ENCODE data around the gene RUNX3.

Gene RUNX3

GRCh38 chr1:24886241-24886640 is 43.8 kb downstream of the RUNX3 start:
- ChIA-PET POLR2A (no interaction called here), CTCF (interaction anchor here (1.4 to 1.7 kb wide), 3 partner anchors 12 to 38 kb away, joined by 3 to 4 read pairs (median 4); no protein-coding TSS in a partner anchor)
- no peaks in the 10 kb centered on the region for H3K4me1 ChIP-seq (ENCODE audit: control insufficient read depth, insufficient read depth, low read length)
- H3K36me3 ChIP-seq (ENCODE audit: control insufficient read depth in 2 of 2, insufficient read depth in 1 of 2, low read length in 2 of 2), result no peaks in the 10 kb centered on the region
- TF ChIP-seq, protein P1, sequence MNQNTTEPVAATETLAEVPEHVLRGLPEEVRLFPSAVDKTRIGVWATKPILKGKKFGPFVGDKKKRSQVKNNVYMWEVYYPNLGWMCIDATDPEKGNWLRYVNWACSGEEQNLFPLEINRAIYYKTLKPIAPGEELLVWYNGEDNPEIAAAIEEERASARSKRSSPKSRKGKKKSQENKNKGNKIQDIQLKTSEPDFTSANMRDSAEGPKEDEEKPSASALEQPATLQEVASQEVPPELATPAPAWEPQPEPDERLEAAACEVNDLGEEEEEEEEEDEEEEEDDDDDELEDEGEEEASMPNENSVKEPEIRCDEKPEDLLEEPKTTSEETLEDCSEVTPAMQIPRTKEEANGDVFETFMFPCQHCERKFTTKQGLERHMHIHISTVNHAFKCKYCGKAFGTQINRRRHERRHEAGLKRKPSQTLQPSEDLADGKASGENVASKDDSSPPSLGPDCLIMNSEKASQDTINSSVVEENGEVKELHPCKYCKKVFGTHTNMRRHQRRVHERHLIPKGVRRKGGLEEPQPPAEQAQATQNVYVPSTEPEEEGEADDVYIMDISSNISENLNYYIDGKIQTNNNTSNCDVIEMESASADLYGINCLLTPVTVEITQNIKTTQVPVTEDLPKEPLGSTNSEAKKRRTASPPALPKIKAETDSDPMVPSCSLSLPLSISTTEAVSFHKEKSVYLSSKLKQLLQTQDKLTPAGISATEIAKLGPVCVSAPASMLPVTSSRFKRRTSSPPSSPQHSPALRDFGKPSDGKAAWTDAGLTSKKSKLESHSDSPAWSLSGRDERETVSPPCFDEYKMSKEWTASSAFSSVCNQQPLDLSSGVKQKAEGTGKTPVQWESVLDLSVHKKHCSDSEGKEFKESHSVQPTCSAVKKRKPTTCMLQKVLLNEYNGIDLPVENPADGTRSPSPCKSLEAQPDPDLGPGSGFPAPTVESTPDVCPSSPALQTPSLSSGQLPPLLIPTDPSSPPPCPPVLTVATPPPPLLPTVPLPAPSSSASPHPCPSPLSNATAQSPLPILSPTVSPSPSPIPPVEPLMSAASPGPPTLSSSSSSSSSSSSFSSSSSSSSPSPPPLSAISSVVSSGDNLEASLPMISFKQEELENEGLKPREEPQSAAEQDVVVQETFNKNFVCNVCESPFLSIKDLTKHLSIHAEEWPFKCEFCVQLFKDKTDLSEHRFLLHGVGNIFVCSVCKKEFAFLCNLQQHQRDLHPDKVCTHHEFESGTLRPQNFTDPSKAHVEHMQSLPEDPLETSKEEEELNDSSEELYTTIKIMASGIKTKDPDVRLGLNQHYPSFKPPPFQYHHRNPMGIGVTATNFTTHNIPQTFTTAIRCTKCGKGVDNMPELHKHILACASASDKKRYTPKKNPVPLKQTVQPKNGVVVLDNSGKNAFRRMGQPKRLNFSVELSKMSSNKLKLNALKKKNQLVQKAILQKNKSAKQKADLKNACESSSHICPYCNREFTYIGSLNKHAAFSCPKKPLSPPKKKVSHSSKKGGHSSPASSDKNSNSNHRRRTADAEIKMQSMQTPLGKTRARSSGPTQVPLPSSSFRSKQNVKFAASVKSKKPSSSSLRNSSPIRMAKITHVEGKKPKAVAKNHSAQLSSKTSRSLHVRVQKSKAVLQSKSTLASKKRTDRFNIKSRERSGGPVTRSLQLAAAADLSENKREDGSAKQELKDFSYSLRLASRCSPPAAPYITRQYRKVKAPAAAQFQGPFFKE (tag by site-specific recombination; IDR thresholded peaks at IDR 0.05; ENCODE audit: borderline replicate concordance), result no peak
- TF ChIP-seq ZNF48 (tag by site-specific recombination; IDR thresholded peaks at IDR 0.05) (no peak), GLI4 (tag by site-specific recombination; IDR thresholded peaks at IDR 0.05) (no peak), ZNF610 (tag by site-specific recombination; IDR thresholded peaks at IDR 0.05; ENCODE audit: borderline replicate concordance) (no peak), ZNF266 (tag by site-specific recombination; IDR thresholded peaks at IDR 0.05; ENCODE audit: low read depth) (no peak), ZFP41 (tag by site-specific recombination; IDR thresholded peaks at IDR 0.05; ENCODE audit: borderline replicate concordance) (no peak), ZNF133 (tag by site-specific recombination; IDR thresholded peaks at IDR 0.05) (no peak), ZNF660 (tag by site-specific recombination; IDR thresholded peaks at IDR 0.05) (no peak), ZNF292 (tag by site-specific recombination; IDR thresholded peaks at IDR 0.05; ENCODE audit: borderline replicate concordance, low read depth) (no peak), ZNF138 (tag by site-specific recombination; IDR thresholded peaks at IDR 0.05; ENCODE audit: borderline replicate concordance) (no peak), ZFHX2 (tag by site-specific recombination; conservative IDR thresholded peaks at IDR 0.05) (no peak), ZNF624 (tag by site-specific recombination; IDR thresholded peaks at IDR 0.05) (no peak), ZNF830 (tag by site-specific recombination; IDR thresholded peaks at IDR 0.05; ENCODE audit: low read depth) (no peak), OSR2 (tag by site-specific recombination; IDR thresholded peaks at IDR 0.05) (no peak), ZNF394 (tag by site-specific recombination; IDR thresholded peaks at IDR 0.05; ENCODE audit: borderline replicate concordance) (no peak), ZNF132 (tag by site-specific recombination; IDR thresholded peaks at IDR 0.05; ENCODE audit: borderline replicate concordance) (no peak), KLF8 (tag by site-specific recombination; IDR thresholded peaks at IDR 0.05) (no peak)
- TF ChIP-seq, protein P2, sequence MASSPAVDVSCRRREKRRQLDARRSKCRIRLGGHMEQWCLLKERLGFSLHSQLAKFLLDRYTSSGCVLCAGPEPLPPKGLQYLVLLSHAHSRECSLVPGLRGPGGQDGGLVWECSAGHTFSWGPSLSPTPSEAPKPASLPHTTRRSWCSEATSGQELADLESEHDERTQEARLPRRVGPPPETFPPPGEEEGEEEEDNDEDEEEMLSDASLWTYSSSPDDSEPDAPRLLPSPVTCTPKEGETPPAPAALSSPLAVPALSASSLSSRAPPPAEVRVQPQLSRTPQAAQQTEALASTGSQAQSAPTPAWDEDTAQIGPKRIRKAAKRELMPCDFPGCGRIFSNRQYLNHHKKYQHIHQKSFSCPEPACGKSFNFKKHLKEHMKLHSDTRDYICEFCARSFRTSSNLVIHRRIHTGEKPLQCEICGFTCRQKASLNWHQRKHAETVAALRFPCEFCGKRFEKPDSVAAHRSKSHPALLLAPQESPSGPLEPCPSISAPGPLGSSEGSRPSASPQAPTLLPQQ (tag by site-specific recombination; IDR thresholded peaks at IDR 0.05), result no peak
- TF ChIP-seq, protein P3, sequence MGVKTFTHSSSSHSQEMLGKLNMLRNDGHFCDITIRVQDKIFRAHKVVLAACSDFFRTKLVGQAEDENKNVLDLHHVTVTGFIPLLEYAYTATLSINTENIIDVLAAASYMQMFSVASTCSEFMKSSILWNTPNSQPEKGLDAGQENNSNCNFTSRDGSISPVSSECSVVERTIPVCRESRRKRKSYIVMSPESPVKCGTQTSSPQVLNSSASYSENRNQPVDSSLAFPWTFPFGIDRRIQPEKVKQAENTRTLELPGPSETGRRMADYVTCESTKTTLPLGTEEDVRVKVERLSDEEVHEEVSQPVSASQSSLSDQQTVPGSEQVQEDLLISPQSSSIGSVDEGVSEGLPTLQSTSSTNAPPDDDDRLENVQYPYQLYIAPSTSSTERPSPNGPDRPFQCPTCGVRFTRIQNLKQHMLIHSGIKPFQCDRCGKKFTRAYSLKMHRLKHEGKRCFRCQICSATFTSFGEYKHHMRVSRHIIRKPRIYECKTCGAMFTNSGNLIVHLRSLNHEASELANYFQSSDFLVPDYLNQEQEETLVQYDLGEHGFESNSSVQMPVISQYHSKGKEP (tag by site-specific recombination; IDR thresholded peaks at IDR 0.05), result no peak
- no peak overlapping the region for H3K4me3 ChIP-seq (ENCODE audit: low read depth, low read length)
- no peak overlapping the region for H3K27ac ChIP-seq (ENCODE audit: extremely low read depth, low read depth, low read length)
- H3K9me3 ChIP-seq (ENCODE audit: control insufficient read depth, insufficient read depth, low read depth, low read length), result no peaks in the 10 kb centered on the region; the same call in 1 of the 2 replicates

All from HEK293 (cell line).